ENCODE data around the gene PDLIM3. TPM values are rescaled to one million over a fixed set of nuclear protein-coding genes. Genes with fewer than 3 reads are reported as not detected.

Gene PDLIM3
- total and polyA plus RNA-seq, 2 experiments from 2014 or later, result 8.5 to 18.0 TPM

GRCh38 chr4:185479507-185479971, 55.8 kb downstream of the PDLIM3 start:
- no peaks in the 10 kb centered on the region for H3K36me3 ChIP-seq (ENCODE audit: insufficient read depth)
- H3K4me1 ChIP-seq (ENCODE audit: insufficient read depth), result no peaks in the 10 kb centered on the region; the same call in 1 of the 2 replicates
- no peaks in the 10 kb centered on the region for H3K79me2 ChIP-seq (replicated peaks; ENCODE audit: insufficient read depth)
- no peak overlapping the region for H3K4me2 ChIP-seq
- Mint-ChIP-seq H3K27me3 (ENCODE audit: insufficient read depth, low read depth, poor library complexity) (peaks cover 48% of the 10 kb centered on the region), H3K9me3 (no peaks in the 10 kb centered on the region), H3K36me3 (ENCODE audit: low read depth) (no peaks in the 10 kb centered on the region), H3K27ac (no peak overlapping the region), H3K4me1 (peaks cover 11% of the 10 kb centered on the region), H3K4me3 (no peak overlapping the region)
- no peaks in the 10 kb centered on the region for H3K9me2 ChIP-seq (ENCODE audit: insufficient read depth)
- no peaks in the 10 kb centered on the region for H3F3A ChIP-seq (replicated peaks; ENCODE audit: low read depth)
- no peak overlapping the region for H3K27ac ChIP-seq (ENCODE audit: low read depth)
- no peaks in the 10 kb centered on the region for H4K20me1 ChIP-seq (replicated peaks; ENCODE audit: insufficient read depth)
- no peak for ATAC-seq
- TF ChIP-seq EZH2phosphoT487 (IDR thresholded peaks at IDR 0.05; ENCODE audit: unreplicated experiment) (no peak), ZNF114 (CRISPR knock-in tag; IDR thresholded peaks at IDR 0.05) (no peak), CREB1 (CRISPR knock-in tag; IDR thresholded peaks at IDR 0.05; ENCODE audit: low read depth) (no peak), ETS1 (IDR thresholded peaks at IDR 0.05) (no peak), POLR2AphosphoS5 (IDR thresholded peaks at IDR 0.05; ENCODE audit: low read depth) (no peak), ZNF331 (CRISPR knock-in tag; IDR thresholded peaks at IDR 0.05; ENCODE audit: low read depth) (no peak), CTCF (conservative IDR thresholded peaks at IDR 0.05; ENCODE audit: low read depth in 2 of 2) (no peak), JUNB (IDR thresholded peaks at IDR 0.05; ENCODE audit: unreplicated experiment) (no peak), EZH2 (IDR thresholded peaks at IDR 0.05; ENCODE audit: low read depth, unreplicated experiment) (no peak), ZNF462 (CRISPR knock-in tag; IDR thresholded peaks at IDR 0.05) (no peak), STAT1 (IDR thresholded peaks at IDR 0.05; ENCODE audit: unreplicated experiment) (no peak), NANOG (IDR thresholded peaks at IDR 0.05; ENCODE audit: borderline replicate concordance) (no peak), REST (IDR thresholded peaks at IDR 0.05; ENCODE audit: unreplicated experiment) (no peak)
- no peak for DNase-seq (ENCODE audit: low spot score)
- H2AFZ ChIP-seq, result no peak overlapping the region
- no peak overlapping the region for H3K4me3 ChIP-seq
- peaks cover 67% of the 10 kb centered on the region for H3K27me3 ChIP-seq (ENCODE audit: insufficient read depth)

All from GM23338 (cell line).